ENCODE results near the gene ST8SIA1.

The ST8SIA1 gene

DNA sequence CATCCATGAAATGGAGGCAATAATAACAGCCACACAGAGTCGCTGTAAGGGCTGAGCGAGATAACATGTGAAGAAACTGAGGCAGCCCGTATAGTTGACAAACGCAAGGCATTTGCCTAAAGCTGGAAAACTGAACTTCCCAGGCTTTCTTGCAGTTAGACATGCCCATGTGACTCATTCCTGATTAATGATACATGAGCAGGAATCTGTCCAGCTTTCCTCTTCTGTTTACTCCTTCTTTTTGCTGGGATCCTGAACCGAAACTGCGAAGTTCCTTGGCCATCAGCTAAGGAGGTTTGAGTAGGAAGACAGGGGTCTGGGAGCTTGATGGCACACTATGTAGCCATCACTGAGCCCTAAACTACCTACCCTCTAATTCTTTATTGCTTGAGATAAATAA is 52.2 kb downstream of the ST8SIA1 start:
- DNase-seq, result no peak

DNA sequence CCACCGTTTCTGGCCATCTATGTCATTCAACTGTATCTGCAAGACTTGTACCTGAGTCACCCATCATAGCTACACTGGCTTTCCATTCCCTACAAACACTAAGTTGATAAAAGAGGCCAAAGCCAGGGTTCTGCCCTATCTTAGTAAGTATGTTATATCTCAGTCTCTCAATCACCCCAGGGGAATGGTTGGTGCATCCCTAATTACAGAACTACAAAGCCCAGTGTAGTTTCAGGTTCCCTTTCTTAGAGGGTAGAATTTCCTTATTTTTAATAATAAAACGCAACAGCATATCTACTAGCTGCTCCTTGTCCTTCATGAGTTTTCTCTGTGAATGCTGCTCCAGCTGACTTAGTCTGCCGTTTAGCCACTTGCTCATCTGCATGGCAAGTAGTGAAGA is 57.6 kb downstream of the ST8SIA1 start:
- no peak for DNase-seq

DNA sequence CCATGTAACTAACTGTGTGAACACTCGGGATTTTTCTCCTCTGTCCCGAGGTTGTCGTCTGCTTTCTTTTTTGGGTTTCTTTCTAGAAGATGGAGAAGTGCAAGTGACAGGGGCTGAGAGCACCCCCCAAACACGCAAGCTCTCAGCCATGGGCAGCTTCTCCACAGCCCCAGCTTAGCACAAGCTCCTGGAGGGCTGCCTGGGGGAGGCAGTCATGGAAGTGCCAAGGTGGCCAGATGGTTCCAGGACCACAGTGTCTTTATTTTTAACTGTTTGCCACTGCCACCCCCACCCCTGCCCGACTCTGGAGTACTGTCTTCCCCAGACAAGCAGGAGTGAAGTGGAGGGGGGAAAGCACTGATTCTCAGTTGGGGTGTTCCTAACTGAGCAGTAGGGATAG is 58.2 kb downstream of the ST8SIA1 start:
- no peak for DNase-seq

DNA sequence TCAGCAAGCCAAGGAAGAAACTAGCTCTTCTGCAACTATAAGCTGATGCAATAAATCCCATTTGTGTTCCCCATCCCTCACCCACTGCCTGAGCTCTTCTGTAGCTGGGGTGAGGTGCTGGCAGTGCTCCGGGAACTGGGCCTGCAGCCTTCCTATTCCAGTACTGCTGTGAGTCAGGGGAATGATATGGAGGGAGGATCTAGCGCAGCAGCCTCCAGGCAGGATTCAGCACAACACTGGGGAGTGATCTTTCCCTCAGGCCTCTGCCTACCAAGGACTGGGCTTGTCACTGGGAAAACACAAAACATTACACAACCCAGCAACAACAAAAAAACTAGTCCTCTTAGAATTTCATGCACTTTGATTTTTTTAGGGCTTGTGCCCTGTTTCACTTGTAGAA is 58.7 kb downstream of the ST8SIA1 start:
- no peak for DNase-seq

DNA sequence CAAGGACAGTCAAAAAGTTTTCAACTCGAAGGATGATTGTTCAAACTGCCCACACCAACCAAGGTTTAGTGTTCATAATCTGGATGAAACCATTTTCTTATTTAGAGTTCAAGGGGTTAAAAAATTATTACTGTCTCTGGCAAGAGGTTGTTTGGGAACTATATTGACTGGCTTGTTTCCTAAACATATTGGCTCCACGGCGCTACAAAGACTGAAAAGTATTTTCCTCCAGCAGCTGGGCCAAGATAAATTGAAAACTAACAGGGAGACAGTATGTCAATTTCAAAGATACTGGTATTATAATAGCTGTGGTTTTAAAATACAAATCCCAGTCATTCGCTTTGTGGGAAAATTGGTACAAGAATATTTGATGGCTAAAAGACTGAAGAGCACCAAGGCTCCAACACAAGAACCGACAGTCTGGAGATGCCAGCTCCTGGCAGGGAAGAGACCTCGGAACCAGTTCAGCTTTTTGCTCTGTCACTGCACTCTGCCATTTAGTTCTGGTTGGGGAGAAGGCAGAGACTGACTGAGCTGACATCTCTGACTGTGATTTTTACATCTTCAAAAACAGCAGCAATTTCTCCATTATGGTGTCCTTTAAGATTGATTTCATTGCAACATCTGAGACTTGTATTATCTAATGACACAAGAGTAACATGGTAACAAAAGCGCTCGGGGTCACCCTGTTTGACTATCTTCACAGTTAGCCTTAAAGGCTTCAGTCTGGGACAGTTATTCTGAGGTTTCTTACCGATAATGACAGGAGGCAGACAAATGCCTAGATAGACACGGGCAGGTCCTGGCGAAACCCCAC is 62.0 kb downstream of the ST8SIA1 start:
- DNase-seq, result no peak

DNA sequence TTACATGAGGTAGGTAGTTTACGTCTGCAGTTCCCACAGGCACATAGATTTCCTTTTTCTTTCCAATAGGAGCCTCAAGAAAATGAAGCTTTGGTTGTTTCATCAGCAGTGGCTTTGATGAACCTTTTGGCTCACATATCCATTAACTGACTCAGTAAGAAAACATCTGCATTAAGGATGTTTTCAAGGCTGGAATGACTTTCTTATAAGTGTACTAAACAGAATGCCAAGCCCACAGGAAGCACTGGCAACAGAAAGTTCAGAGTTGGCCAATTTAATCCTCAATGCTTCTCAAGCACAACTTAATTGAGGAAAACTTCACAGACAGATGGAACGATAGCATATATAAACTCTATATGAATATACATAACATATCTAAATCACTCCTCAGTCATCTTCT is 63.5 kb downstream of the ST8SIA1 start:
- no peak for DNase-seq

DNA sequence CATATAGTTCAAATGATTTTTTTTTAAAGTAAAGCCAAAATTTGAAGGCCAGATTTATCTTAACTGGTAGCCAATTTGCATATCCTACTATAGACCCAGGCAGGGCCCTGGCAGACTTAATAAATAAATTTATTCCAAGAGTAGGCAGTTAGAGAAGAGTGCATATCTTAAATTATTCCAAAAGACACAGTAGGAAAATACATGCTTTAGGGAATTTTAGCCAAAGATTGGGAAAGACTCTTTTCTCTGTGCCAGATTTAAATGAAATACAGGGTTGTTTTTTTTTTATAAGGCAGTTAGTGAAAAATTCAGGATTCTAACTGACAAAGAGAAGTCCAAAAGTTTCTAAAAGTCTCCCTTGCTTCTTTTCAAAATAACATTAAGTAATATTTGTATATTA is 65.5 kb downstream of the ST8SIA1 start:
- DNase-seq, result no peak

DNA sequence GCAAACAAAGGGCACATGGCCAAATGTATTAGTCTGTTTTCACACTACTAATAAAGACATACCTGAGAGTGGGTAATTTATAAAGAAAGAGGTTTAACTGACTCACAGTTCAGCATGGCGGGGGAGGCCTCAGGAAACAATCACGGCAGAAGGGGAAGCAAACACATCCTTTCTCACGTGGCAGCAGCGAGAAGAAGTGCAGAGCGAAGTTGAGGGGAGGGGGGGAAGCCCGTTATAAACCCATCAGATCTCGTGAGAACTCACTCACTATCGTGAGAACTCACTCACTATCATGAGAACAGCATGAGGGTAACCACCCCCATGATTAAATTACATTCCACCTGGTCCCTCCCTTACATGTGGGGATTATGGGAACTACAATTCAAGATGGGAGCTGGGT is 66.1 kb downstream of the ST8SIA1 start:
- peak; percentile 32 for DNase-seq

DNA sequence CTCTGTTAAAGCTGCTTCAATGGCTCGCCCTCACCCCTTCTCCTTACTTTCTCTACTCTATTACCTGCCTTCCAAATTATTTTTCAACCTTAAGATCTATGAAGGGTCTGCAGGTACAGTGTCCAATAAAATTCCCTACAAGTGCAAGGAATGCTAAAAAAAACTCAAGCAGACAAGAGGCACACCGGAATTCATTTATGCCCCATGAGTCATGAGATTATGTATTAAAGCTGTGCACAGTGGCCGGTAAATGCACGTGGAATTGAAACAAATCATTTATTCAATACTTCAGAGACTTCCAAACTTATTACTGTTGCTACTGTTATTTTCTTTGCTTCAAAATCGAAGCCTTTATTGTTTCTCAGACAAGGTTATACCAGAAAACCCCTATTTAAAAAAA is 68.4 kb downstream of the ST8SIA1 start:
- no peak for DNase-seq

DNA sequence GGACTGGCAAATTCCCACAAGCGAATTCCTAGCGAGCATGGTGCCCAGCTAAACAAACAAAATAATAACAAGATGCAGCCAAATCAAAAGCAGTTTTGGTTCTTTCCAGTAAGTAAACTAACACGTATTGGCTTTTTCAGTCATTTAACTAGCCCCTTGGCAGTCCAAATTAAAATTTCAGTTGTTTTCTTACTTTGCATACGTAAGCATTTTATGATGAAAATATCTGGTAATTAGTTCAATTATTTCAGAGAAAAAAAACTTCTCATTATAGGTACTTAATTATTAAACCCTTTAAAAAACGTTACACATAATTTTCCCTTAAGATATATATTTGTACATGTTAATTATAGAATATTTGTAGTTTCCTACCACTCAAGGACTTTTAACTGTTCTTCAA is 70.1 kb downstream of the ST8SIA1 start:
- no peak for DNase-seq

DNA sequence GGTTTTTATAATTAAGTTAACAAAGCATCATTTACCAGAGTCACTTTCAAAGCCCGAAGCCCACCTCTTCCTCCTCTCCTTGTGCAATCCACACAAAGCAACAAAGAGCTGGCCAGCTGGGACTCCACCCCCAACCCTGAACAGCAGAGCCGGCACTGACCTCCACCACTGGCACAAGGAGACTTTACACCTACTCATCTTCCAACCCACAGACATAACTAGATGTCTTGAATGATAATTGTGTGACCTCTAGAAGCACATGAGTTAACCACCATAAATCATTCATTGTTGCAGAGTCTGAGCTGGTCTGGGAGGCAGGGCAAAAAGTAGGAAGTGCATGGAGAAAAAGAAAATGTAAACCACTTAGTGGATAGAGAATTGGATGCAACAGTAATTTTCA is 72.2 kb downstream of the ST8SIA1 start:
- peak; percentile 80 for DNase-seq

DNA sequence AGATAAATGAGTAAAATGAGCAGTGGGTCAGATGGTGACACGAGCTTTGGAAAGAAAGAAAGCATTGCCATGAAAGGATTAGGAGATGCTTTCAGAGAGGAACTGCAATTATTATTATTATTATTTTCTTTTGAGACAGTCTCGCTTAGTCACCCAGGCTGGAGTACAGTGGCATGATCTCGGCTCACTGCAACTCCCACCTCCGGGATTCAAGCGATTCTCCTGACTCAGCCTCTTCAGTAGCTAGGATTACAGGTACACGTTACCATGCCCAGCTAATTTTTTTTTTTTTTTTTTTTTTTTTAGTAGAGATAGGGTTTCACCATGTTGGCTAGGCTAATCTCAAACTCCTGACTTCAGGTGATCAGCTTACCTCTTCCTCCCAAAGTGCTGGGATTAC is 77.4 kb downstream of the ST8SIA1 start:
- no peak for DNase-seq

DNA sequence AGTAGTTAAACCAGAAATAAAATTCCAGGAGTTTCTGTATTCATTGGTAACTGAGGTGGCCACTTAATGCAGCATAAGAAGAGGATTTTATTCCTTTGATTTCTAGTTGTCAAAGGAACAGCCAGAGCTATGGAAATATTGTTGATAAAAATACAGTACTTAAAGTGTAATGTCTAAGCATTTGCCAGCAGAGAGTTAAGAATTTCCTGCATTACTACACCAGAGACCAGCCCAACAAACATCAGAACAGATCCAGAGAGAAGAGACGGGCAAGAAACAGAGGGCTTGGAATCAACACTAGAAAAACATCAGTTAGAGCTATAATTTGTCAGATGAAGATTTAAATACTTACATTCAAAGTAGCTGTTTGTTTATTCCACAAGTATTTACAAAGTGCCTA is 77.9 kb downstream of the ST8SIA1 start:
- DNase-seq, result no peak

DNA sequence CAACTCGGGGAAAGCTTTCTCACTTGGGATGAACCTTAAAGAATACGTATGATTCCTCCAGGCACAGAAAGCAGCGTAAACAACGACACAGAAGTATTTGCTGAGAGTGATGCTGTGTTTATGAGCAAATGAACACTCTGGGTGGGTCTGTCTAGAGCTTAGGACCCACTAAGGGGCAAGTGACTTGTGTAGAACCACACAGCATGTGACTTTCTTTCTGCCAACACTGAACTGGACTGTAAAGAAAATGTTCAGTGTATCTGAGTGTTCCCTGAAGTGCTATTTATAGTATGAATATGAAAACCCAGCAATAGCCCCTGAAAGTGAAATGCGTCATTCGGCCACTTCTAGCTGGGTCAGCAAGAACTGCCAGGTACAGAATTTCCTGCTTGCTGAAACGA is 78.5 kb downstream of the ST8SIA1 start:
- DNase-seq, result no peak

DNA sequence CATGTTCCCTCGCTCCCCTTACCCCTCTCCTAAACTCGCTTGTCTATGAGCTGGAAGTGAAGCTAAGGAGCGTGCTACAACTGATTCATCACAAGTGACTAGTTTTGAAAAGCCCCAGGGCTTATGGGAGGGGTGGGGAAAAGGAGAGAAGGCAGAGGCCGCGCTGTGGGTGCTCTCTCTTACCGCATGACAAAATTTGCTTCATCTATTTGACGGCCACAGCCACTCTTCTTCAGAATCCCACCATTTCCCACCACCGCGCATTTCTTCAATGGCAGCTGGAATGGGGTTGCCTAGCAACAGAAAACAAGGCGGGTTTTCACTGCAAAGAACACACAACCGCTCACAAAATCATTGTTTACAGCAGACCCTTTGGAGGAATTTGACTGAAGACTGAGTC is 79.4 kb downstream of the ST8SIA1 start:
- no peak for DNase-seq

DNA sequence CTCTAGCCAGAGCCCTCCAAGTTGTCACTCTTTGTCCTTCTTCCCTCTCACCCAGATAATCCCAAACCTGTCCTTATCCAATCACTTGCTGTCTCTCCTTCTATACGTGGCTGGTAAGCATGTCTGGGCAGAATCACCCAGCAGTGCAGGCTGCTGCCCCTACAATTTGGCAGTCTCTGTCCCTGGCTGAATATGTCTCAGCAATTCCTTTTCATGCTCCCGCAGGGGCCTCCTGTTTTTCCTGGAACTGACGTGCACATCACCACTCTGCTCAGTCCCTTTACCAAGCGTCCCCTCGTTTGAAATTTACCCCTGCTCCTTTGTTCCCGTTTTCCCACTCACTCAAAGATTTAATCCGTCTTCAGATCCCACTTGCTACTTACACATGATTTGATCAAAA is 80.0 kb downstream of the ST8SIA1 start:
- DNase-seq, result no peak

DNA sequence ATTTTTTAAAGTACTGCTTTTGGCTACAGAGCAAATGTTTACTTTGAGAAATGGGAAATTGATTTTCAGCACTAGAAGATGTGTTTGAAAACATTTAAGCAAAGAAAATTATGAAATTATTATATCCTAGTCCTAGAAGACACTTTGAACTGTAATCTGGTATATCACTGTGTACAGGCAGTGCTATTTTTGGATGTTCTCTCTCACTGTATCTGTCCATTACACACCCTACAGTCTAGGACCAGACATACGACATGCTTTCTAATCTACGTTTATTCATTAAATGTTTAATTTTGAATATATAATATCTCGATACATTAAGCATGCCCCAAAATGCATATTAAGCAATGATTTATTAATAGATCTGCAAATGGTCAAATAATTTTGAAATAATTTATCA is 82.5 kb downstream of the ST8SIA1 start:
- DNase-seq, result no peak

DNA sequence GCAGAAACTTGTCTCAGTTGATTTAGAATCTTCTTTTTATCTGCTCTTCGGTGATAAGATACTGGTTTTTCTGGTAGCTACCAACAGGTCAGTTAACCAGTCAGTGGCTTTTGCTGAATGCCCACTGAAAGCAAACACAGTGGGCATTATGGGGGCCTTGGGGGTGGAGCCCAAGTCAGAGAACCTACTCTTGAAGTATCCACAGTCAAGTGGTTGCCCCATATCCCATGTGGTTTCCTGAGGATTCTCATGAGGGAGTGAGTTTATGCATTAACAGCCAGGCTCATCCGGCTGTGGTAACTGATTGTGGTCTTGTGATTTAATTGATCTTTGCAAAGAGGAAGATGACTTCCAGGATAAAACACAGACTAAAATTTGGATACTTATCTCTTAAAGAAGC is 83.7 kb downstream of the ST8SIA1 start:
- DNase-seq, result no peak

DNA sequence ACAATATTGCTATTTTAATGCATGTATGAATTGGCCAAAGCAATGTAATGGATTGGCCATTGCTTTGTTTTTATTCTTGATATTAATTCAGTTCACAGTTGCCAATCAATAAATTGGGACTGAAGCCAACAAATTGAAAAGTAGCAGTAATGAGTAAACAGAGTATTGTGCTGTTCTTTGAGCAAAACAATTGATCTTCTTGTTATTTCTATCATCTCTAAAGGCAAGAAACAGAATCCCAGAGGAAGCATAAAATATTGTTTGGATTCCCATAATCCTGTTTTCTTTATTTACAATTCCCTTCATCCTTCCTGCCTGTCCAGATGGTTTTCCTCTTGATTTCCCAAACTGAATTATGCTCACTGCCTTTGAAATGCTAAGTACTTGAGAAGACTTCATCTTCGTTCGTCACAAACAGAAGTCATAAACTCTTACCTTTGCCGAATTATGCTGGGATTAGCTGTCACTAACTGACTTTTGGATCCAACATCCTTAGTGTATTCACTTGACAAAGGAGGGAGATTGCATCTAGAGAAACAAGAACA is 85.9 kb downstream of the ST8SIA1 start:
- no peak for DNase-seq

DNA sequence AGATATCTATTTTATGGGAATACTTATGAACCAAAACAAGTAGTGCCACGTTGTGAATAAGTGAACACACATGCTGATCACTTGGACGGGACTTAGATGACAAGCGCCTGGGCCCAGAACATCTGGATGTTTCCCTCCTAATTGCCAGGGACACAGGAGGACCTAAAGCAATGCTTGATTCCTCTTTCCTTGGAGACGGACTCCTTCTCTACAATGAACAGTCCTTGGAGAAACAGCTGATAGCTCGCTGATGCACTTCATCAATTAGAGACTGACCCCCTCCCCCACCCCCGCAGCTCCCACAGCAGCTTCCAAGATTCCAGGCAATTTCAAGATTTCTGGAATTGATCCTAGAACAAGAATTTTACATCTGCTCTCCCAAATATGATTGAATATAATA is 86.4 kb downstream of the ST8SIA1 start:
- no peak for DNase-seq

DNA sequence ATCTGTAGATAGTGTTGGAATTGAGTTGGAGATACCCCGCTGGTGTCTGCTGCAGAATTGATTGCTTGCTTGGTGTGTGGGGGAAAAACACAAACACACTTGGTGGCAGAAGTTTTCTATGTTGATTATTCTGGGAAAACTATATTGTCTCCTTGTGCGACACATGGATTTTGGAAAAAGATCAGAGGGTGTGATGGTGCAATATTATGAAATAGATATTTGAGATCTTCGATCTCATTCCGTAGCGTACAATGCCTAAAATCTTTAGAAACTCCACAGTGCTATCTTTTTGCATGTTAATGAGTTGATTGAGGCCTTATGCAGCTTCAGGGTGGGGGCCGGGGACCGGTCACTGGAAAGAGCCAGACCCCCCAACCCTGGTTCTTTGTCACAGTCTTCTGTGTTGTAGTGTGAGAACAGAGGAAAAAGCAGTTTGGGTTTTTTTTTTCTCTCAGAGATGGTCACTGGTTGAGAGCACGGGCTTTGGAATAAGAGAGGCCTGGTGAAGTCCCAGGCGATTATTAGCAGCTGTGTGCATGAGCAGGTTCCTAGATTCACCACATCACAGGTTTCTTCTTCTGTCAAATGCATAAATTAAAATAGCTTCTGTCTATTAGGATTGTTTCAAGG is 88.2 kb downstream of the ST8SIA1 start:
- no peak for DNase-seq

DNA sequence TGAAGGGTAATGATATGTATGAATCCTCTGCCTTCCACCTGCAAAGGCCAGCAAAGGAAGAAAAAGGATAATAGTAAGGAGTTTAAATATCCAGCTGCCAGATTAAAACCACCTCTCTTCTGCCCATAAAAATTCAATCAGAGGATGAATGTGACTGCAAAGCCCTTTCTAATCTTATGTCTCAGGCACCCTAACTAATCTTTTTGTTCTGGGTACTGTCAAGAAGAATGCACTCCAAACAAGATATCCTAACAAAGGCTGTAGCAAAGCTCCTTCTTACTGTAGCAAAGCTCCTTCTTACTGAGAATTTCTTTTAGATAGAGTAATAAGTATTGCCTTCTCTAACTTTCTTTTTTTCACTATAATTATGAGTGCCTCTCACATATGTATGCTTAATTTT is 91.8 kb downstream of the ST8SIA1 start:
- no peak for DNase-seq

DNA sequence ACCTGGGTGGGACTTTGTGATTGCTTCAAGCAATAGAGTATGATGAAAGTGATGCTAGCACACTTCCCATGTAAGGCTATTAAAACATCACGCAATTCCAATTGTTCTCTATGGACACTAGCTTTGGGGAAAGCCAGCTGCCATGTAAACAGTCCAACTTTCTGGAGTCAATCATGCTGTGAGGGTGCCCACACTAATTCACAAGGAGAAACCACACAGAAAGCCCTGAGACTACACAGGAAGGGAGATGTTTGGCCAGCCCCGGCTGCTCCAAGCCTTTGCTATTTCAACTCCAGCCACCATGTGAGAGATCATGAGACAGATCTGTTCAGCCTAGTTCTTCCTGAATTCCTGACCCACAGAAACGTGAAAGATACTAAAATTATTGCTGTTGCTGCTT is 96.3 kb downstream of the ST8SIA1 start:
- peak; percentile 7 for DNase-seq

DNA sequence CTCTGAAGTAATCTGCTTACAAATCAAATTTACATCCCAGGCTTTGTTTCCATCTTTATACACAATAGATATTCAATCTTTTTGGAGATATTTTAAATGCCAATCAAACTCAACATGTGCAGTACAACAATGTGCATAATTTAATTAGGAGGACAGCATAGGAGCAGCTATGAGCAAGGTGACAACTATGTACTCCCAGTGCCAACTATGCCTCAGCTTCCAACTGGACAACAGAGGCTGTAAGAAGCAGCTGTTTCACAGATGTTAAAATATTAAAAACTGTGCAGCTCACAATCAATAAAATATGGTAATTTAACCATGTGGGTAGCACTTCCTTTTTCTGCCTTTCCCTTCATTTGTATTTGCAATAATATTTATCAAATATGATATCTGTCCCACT is 99.9 kb downstream of the ST8SIA1 start:
- DNase-seq, result no peak

DNA sequence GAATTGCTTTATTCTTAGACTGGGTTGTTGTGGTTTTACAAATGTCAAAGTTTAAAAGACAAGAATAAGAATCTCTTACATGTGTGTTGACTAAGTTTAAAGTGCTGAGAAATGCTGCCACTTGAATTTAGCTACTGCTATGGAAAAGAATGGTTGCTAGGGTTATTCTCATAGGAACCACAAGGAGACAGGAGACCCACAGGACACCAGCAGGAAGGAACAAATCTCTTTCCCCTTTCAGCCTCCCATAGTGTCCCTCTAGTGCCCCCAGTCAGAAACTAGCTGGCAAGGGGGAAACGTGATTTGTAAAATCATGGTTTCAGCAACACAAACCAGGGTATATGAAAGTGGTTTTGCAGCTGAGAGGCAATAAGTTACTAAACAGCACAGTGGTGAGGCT is 102.7 kb downstream of the ST8SIA1 start:
- no peak for DNase-seq

Measured in NCI-H69 (cell line).